Measurements from ENCODE around the gene ZMYND8.
"Not testable (repeated sequence)": the region's sequence is repeated elsewhere in the genome, so short reads cannot be mapped to it uniquely, and the experiment has no call there.

ZMYND8 gene

DNA sequence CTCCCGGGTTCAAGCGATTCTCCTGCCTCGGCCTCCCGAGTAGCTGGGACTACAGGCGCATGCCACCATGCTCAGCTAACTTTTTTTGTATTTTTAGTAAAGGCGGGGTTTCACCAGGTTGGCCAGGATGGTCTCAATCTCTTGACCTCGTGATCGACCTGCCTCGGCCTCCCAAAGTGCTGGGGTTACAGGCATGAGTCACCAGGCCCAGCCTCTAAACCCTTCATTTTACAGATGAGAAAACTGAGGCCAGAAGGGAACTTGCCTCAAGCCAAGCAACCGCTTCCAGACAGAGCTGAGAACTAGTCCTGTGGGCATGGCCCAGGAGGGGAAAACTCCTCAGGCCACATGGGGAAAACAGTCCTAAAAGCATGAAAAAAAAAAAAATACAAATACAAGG lies 47.1 kb downstream of the ZMYND8 start:
- DNase-seq = no peak

DNA sequence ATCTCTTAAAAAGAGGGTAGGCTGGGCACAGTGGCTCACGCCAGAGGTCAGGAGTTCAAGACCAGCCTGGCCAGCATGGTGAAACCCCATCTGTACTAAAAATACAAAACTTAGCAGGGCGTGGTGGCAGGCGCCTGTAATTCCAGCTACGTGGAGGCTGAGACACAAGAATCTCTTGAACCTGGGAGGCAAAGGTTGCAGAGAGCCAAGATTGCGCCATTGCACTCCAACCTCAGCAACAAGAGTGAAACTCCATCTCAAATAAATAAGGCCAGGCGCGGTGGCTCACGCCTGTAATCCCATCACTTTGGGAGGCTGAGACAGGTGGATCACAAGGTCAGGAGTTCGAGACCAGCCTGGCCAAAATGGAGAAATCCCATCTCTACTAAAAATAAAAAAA lies 48.9 kb downstream of the ZMYND8 start:
- not testable (repeated sequence) for DNase-seq

DNA sequence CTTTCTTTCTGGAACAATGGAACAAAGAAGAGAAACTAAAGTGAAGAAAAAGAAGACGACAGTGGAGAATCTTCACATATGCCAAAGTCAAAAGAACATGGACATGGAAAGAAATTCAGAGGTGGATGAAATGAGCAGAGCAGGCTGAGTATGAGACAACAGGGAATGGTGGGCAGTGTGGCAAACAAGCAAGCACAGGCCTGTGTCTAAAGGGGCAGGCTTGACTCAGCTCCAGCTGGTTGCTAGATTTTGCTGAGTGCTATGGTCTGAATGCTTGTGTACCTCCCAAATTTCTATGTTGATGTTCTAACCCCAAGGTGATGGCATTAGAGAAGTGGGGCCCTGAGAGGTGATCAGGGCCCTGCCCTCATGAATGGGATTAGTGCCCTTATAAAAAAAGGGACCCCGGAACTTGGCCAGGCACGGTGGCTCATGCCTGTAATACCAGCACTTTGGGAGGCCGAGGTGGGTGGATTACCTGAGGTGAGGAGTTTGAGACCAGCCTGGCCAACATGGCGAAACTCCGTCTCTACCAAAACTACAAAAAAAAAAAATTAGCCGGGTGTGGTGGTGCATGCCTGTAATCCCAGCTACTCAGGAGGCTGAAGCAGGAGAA lies 49.6 kb downstream of the ZMYND8 start:
- no peak for DNase-seq

DNA sequence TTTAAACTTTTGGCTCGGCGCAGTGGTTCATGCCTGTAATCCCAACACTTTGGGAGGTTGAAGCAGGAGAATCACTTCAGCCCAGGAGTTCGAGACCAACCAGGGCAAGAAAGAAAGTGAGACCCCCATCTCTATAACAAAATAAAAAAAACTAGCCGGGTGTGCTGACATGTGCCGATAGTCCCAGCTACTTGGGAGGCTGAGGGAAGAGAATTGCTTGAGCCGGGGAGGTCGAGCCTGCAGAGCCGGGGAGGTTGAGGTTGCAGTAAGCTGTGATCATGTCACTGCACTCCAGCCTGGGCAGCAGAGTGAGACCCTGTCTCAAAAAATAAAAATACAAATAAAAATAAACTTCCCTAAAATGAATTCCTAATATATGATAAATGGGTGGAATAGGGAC lies 50.4 kb downstream of the ZMYND8 start:
- no peak for DNase-seq

DNA sequence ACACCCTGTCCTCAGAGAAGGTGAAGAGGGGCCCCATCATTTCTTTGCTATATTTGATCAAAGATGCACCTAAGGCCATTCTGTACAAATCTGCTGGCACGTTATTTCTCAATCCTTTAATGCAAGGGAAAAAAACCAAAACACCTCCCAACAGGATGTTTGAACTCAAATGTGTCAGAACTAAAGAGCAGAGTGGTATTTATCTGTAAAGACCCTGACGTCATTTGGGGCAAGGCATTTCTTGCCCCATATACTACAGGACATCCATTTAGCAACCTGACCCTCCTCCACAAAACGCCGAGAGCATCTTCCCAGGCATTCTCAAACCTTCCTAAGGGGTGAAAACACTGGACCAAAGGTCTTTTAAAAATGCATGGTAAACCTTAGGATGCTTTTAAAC lies 50.8 kb downstream of the ZMYND8 start:
- no peak for DNase-seq

DNA sequence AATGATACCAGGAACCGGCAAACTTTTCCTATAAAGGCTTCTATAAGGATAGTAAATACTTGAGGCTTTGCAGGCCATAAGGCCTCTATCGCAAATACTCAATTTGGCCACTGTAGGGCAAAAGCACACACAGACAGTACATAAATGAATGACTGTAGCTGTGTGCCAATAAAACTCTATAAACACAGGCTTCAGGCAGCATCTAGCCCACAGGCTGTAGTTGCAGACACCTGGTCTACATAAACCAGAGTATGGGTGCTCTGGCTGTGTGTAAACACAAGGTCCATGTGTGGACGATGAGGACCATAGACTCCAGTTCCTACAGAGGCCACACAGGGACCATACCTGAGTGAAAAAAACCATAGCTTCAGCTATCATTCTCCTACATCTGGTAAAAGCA lies 52.2 kb downstream of the ZMYND8 start:
- peak; percentile 77 for DNase-seq

DNA sequence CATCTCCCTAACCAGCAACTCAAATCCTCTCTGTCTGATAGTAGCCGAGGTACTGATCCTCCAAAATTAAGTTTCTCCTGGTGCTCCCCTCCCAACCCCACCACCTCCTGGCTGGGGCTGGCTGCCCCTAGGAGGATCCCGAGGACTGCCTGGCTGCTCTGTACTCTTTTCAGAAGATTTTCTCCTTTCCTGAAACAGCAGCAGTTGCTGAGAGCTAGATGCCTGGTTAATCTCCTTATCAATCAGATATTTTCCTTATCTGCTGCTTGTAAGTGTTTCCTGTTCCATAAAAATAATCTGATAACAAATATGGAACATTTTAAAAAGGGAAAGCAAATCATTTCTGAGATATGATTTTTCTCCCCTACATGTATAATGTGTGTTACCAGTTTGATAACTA lies 52.8 kb downstream of the ZMYND8 start:
- DNase-seq = no peak

DNA sequence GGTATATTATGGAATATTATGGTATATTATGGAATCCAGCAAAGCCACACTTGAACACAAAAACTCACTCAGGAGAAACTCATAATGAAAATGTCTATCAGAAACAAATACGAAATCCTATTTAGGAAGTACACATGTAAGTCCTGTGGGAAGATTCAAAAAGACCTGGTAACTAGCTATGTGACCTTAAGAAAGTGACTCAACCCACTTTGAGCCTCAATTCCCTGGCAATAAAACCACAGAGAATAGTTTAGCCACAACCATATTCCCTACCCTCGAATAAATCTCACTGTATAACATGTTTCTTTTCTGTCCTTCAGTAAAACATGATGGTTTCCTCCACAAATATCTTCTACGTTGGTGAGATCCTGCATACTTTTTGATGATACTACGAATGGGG lies 56.4 kb downstream of the ZMYND8 start:
- DNase-seq = no peak

DNA sequence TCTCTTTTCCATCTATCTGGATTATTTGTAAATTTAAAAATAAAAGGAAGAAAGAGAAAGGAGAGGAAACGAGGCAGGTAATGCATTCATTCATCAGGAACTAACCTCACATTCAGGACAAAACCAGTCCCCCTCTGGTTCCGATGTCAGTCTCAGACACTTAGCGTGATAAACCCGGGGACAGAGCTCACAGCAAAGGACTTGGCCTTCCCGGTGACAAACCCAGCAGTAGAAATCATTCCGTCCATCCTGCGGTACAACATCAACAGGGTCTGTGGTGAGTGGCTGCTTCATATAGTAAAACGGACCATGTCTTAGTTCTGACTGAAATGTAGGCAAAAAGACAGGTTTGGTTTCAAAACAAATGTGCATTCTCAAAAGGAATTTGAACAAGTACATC lies 57.9 kb downstream of the ZMYND8 start:
- DNase-seq = no peak

DNA sequence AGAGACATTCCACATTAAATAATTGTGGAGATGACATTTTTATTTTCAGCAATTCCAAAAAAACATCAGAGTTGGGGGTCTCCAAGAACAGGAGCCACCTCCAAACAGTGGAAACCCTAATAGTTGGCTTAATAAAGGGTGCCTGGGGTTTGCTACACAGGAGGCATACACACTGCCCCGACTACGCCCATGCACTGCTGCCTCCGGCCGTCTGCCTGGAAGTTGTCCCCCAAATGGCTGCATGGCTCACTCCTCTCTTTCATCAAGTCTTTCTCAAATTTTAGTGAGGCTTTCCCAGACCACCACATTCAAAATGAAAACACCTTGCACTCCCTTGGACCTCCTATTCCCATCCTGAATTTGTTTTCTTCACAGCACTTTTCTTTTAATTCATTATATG lies 58.8 kb downstream of the ZMYND8 start:
- no peak for DNase-seq

DNA sequence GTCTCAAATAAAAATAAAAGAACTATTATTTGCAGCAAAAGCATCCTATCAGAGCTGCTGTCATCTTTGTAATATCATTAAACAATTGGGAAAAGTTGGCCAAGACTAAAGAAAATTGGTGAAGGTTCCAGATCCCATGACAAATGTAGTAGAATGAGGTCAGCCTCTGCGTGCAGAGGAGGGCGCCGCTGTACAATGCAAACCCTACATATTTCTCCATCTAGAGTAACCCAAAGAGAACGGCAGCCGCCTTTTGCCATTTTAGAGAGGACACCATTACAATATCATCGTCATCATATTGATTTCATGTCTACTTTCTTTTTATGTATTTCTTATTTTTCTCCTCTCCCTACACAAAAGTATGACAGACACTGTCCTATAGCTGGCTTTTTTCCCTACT lies 59.5 kb downstream of the ZMYND8 start:
- no peak for DNase-seq

DNA sequence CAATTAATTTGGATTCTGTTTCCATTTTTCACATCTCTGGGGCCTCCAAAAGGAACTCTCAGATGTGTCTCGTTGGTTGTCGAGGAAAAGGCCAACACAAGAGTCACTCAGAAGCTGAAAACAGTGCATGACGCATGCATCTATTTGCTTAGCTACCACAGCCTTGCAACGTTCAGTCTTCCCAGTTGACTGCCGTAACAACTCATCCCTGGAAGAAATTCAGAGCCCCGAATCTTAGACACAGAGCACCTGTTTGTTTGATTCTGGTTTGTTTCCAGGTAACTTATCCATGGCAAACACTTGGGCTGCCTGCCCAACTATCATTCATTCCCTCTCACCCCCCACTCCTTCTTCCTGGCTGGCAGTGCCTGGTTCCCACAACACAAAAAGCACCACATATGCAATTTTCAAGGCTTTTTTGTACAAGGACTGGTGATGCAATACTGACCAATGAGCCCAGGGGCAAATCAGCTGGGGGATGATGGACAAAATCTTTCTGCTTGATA lies 60.5 kb downstream of the ZMYND8 start:
- no peak for DNase-seq

DNA sequence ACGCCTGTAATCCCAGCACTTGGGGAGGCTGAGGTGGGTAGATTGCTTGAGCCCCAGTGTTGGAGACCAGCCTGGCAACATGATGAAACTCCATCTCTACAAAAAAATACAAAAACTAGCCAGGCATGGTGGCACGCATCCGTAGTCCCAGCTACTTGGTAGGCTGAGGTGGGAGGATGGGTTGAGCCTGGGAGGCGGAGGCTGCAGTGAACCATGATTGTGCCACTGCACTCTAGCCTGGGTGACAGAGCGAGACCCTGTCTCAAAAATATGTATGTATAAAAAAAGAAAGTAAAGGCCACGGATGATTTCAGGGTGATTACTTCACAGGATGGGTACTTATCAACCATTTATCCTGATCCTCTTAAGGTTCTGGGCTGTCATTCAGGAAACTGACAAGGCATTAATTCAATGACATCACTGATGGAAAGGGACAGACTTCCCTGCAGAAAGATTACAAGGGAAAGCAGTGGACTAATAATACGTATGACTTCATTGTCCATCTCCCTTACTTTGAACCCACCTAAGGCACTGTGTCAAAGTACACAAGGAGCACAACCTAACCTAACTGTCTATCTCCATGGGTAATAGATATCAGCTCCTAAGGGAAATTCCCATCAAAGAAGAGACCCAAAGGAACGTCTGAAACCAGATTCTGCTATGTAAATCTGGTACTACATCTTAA lies 61.2 kb downstream of the ZMYND8 start:
- DNase-seq = no peak

DNA sequence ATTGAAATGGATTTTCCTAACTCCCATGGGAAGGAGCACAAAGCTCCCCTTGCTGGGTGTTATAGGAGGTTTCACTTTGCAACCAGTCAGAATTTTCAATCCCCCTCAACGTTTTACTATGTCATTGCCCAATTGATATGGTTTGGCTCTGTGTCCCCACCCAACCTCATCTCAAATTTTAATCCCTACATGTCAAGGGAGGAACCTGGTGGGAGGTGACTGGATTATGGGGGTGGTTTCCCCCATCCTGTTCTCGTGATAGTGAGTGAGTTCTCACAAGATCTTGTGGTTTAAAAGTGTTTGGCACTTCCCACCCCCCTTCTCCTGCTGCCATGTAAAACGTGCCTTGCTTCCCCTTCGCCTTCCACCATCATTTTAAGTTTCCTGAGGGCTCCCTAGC lies 62.9 kb downstream of the ZMYND8 start:
- DNase-seq = no peak

DNA sequence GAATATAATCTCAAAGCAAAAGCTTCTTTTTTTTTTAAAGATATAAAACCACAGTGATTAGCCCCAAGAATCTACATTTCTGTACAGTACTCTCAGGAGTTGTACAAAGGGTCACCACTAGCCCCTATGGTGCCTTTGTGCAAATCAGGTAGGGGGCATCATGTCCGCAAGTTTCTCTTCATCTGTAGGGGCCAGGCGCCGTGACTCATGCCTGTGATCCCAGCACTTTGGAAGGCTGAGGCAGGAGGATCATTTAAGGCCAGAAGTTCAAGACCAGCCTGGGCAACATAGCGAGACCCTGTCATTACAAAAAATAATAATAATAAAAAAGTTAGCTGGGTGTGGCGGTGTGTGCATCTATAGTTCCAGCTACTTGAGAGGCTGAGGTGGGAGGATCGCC lies 63.9 kb downstream of the ZMYND8 start:
- DNase-seq = no peak

DNA sequence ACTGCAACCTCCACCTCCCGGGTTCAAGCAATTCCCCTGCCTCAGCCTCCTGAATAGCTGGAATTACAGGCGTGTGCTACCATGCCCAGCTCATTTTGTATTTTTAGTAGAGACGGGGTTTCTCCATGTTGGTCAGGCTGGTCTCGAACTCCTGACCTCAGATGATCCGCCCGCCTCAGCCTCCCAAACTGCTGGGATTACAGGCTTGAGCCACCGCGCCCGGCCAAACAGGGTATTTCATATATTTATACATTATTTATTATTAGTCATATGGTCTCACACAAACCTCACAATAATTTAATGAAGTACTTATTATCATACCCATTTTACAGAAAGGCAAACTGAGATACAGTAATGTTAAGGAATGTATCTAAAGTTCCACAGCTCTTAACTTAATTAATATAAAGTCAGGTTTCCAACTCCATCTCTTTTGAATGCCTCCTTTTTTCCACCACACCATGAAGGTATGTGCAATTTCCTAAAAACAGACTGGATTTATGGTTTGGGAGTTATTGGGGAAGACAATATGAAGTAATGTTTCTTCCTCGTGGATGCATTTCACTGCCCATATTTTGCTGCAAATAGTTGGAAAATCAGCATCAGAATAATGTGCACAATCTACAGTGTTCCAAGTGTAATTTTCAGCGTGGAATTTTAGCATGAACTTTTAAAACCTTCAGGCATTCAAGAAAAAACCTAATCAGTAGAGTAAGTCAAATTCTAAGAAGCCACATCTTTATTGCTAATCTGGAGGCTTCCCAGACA lies 65.7 kb downstream of the ZMYND8 start:
- no peak for DNase-seq

DNA sequence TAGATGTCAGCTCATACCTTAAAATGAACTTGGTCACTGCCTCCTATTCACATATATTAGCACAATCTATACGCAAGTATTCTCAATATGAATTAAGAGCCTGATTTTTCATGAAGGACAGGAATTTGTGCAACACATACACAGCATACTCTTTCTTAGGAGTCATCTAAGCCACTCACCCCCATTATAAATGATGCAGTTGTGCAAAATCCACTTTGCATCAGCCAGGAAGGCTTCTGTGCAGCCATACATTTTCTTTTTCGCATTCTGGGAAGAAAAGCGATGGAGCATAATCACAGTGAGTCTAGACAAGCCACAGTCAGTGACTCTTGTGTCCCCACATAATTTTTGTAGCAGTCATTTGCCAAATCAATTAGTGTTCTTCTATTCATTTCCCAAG lies 66.5 kb downstream of the ZMYND8 start:
- DNase-seq = no peak

DNA sequence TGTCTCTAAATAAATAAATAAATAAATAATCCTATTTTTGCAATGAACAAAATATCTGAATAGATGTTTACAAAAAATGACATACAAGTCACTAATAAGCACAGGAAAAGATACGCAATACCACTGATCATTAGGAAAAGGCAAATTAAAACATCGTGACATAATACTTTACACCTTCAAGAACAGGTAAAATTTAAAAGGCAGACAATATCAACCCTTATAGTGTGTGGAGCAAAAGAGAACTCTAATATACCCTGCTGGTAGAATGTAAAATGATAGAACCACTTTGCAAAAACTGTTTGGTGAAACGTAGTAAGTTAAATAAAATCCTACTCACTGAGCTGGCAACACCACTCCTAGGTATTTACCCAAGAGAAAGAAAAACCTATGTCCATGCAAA lies 67.4 kb downstream of the ZMYND8 start:
- no peak for DNase-seq

DNA sequence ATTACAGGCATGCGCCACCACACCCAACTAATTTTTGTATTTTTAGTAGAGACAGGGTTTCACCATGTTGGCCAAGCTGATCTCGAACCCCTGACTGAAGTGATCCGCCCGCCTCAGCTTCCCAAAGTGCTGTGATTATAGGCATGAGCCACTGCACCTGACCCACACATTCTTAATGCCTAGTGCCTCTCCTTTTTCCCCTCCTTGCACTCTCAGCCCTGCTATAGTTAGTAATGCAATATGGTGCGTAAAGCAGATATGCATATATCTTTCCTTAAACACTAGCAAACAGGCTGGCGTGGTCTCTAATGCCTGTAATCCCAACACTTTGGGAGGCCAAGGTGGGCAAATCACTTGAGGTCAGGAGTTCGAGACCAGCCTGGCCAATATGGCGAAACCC lies 68.0 kb downstream of the ZMYND8 start:
- DNase-seq = not testable (repeated sequence)

DNA sequence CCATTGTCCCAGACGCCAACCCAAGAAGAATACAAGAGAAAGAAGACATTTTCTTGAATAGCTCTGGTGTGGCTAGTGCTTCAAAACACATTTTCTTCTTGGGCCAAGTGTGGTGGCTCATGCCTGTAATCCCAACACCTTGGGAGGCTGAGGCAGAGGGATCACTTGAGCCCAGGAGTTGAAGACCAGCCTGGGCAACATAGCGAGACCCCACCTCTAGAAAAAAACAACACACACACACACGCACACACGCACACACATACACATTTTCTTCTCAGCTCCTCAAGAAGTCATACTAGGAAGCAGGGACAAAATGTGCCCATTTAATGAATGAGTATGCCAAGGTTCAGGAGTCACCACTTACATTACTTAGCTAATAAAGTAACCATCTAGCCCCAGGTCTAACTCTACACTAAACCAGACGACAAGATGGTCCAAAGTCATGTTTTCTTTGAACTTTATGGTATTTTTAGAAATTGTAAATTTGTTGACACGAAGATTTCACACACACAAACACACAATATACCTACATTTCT lies 68.8 kb downstream of the ZMYND8 start:
- no peak for DNase-seq

DNA sequence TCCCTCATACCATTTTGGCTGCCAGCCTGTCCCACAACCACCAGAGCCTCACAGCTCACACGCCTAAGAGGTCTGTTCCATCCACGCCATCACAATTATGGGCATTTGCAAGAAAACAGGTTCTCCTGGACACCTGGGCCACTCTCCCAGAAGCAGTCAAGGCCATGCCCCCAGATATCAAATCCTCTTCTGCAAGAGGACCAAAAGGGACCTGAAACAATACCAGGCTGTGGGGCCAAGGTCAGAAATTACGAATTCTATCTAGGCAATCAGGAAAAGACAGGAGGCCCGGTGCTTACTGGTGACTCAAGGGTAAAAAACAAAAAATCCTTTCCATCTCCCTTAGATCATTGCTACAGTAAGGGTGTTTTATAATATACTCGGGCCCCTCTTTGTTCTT lies 69.8 kb downstream of the ZMYND8 start:
- no peak for DNase-seq

DNA sequence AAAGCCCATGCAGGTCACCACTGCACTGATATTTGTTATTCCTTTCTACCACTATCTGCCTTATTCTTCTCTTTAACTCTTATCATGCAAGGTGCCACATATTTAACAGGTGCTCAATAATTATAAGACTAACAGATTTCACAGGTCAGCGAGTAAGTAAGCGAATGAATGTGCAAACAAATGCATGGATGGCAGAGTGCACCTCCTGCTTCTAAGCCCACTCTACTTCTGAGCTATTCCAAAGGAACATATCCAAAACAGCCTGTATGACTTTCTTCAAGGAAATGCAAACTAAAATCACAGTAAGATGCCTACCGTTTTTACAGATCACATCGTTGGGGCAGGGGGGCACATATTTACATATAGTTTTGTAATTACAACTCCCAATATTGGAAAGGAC lies 71.3 kb downstream of the ZMYND8 start:
- DNase-seq = no peak

DNA sequence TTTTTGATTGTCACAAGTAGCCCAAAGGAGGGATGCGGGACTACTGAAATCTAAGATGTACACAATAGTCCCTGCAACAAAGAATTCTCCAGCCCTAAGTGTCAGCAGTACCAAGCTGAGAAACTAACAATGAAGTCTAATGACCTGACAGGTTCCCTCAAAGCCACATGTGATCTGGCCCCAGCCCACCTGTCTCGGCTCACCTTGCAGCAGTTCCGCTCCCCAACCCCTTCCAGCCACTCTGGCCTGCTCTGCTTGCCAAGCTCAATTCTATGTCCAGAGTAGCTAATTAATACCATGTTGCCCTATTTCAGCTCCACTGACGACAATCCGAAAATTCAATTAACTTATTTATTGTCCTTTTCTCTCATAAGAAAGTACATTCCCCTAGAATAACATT lies 72.1 kb downstream of the ZMYND8 start:
- no peak for DNase-seq

DNA sequence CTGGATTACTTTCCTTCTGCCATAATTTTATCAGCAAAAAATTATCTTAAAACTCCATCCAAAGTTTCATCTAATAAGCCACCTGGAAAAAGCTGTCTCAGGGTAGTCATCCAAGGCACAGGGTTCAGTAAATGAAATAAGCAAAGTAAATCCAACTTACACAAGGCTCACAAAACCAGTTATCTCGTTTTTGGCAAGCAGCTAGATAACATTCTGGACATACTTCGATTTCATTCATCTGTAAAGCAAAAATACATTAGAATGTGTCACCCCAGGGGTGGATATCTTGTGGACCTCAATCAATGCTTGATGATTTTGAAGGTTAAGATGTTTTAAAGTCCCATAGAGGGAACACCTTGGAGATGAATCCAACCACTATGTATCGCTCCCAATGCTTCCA lies 73.1 kb downstream of the ZMYND8 start:
- no peak for DNase-seq
